Measurements from ENCODE around the gene UHRF2. TPM values are rescaled to one million over a fixed set of nuclear protein-coding genes. Genes with fewer than 3 reads are reported as not detected.

The UHRF2 gene
- total RNA-seq, 1 donor from 2014 or later: 22.8 TPM

DNA sequence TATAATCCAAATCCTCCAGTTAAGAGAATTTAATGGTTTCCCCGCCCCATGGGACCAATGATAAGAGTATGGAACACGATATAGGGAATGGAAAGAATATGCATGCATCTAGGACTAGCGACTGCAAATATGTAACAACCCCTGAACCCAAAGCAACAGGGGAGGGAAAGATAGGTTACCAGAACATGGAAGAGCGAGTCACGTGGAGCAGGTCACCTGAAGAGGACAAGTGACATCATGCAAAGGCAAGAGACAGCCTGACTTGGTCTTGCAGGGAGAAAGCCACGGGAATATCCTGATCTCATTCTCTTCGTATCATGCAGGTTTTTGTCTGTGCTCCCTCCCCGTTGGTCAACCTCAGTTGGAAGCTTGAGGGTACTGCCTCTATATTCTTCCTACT is 4.7 kb upstream of the UHRF2 start:
- TF ChIP-seq, protein P1, sequence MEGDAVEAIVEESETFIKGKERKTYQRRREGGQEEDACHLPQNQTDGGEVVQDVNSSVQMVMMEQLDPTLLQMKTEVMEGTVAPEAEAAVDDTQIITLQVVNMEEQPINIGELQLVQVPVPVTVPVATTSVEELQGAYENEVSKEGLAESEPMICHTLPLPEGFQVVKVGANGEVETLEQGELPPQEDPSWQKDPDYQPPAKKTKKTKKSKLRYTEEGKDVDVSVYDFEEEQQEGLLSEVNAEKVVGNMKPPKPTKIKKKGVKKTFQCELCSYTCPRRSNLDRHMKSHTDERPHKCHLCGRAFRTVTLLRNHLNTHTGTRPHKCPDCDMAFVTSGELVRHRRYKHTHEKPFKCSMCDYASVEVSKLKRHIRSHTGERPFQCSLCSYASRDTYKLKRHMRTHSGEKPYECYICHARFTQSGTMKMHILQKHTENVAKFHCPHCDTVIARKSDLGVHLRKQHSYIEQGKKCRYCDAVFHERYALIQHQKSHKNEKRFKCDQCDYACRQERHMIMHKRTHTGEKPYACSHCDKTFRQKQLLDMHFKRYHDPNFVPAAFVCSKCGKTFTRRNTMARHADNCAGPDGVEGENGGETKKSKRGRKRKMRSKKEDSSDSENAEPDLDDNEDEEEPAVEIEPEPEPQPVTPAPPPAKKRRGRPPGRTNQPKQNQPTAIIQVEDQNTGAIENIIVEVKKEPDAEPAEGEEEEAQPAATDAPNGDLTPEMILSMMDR (IDR thresholded peaks at IDR 0.05): no peak
- intact Hi-C loops (cut with DNase I): no loop called here
- H3K27me3 ChIP-seq: no peaks in the 10 kb centered on the region
- H3K9me3 ChIP-seq: no peaks in the 10 kb centered on the region
- no peaks in the 10 kb centered on the region for H3K36me3 ChIP-seq
- H3K4me1 ChIP-seq: no peaks in the 10 kb centered on the region
- no peak for DNase-seq (ENCODE audit: low spot score in 2 of 2)
- no peak overlapping the region for H3K4me3 ChIP-seq
- no peak overlapping the region for H3K27ac ChIP-seq

DNA sequence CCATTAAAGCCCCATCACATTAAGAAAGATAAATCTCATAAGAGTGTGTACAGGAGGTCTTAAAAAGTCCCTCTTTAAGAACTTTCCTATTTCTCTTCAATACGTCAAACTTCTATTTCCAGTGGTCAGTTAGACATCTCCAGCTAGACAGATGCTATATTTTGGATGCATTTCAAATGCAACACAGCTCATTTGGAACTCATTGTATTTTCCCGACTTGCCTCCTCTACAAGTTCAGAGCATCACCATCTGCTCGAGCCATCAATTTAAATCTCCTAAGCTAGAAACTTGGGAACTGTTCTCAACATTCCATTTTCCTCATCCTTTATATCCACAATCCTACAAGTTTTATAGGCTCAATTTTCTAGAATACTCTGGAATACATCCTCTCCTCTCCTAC is 3.2 kb upstream of the UHRF2 start:
- Histone ChIP-seq H3K9me3 (no peaks in the 10 kb centered on the region), H3K4me3 (no peak overlapping the region), H3K27me3 (no peaks in the 10 kb centered on the region), H3K27ac (no peak overlapping the region), H3K36me3 (no peaks in the 10 kb centered on the region), H3K4me1 (peaks cover 0 to under 1% of the 10 kb centered on the region in 2 donors)
- TF ChIP-seq, protein P1 (IDR thresholded peaks at IDR 0.05): no peak
- intact Hi-C loops (cut with DNase I): loop anchor here (10.0 kb wide), 2 partner anchors 195 to 785 kb away; partner anchors contain the start of genes IL33 and RIC1
- no peak for DNase-seq (ENCODE audit: low spot score in 2 of 2)

DNA sequence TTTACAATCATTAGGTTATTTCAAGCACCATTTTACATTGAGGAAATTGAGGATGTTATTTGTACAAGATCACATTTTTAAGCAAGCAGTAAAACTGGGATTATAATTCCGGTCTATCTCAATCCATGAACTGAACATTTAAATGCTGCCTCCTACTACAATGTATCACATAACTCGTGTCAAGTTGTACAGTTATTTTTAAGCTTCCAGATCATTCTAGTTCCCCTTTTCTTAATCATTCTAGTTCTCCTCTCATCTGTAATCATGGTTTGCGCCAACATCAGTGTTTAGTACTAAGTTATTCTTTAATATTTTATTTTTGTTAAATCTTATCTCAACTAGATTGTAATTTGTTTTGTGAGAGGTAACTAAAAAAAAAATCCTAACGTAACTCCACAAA is 2.4 kb upstream of the UHRF2 start:
- peaks cover 4 to 6% of the 10 kb centered on the region in 2 donors for H3K4me1 ChIP-seq
- no peaks in the 10 kb centered on the region for H3K36me3 ChIP-seq
- TF ChIP-seq, protein P1 (IDR thresholded peaks at IDR 0.05): no peak
- no peak overlapping the region for H3K27ac ChIP-seq
- H3K27me3 ChIP-seq: no peaks in the 10 kb centered on the region
- no peak for DNase-seq (ENCODE audit: low spot score in 2 of 2)
- no peak overlapping the region for H3K4me3 ChIP-seq
- intact Hi-C loops (cut with DNase I): loop anchor here (10.0 kb wide), 2 partner anchors 196 to 786 kb away; partner anchors contain the start of genes IL33 and RIC1
- H3K9me3 ChIP-seq: no peaks in the 10 kb centered on the region

DNA sequence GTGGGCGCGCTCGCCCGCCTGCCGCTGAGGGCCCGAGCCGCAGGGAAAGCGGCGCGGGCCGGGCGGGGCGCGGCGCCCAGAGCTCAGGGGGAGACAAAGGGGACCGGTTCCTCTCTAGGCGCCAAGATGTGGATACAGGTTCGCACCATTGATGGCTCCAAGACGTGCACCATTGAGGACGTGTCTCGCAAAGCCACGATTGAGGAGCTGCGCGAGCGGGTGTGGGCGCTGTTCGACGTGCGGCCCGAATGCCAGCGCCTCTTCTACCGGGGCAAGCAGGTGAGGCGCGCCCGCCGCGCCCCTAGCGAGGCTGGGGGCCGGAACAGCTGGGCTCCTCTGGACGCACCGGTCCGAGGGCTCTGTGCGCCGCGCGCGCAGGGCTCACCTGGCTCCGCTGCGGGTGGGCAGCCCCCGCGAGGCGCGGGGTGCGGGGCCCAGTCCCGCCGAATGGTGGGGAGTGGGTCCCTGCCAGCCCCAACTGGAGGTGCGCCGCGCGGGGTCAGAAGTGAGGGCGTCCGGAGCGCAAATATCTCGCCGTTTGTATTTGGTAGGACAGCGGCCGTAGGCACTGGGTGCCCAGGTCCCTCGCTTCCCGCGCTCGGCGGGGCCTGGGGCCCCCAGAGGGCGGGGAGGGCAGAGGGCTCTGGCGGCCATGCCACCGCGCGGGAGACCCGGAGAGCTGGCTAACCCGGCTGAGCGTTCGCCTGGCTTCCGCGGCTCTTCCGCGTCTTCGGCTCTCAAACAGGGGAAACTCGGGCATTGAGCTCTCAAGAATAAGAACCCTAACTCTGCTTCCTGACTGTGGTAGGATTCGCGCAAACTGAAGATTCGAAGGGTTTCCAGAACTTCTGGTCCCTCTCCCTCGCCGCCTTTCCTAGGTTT is 607 bp downstream of the UHRF2 start:
- no peaks in the 10 kb centered on the region for H3K36me3 ChIP-seq
- TF ChIP-seq, protein P1 (IDR thresholded peaks at IDR 0.05): no peak
- H3K27me3 ChIP-seq: no peaks in the 10 kb centered on the region
- H3K4me1 ChIP-seq: peaks cover 6% of the 10 kb centered on the region in 2 donors
- H3K27ac ChIP-seq: peak overlapping the region; percentile 86 to 92
- intact Hi-C loops (cut with DNase I): loop anchor here (1.0 to 10.0 kb wide), 8 partner anchors 30 to 789 kb away; partner anchors contain the start of genes IL33 and RIC1
- H3K4me3 ChIP-seq: peak overlapping the region; percentile 97 to 98
- H3K9me3 ChIP-seq: no peaks in the 10 kb centered on the region
- DNase-seq (ENCODE audit: low spot score in 2 of 2): peak in 1 of 2 donors; percentile 68

DNA sequence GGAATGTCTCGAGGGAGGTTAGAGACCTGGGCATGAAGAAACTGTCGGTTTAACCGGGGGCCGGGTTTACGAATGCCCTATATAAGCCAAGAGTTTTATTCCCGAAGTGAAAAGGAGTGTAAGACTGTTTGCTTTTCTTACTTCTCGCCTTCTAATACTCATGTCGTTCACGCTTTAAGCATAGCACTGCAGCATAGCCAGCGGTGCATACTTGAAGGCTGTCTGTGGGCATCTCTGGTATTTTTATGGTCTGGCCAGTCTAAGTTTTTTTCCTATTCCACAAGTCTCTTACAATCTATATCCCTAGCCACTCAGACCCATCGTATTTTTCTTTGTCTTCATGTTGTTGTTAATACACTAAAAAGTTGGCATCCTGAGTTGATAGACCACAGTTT is 1.2 kb downstream of the UHRF2 start:
- peaks cover 6% of the 10 kb centered on the region in 2 donors for H3K4me1 ChIP-seq
- H3K27ac ChIP-seq: peak overlapping the region; percentile 86 to 92
- no peaks in the 10 kb centered on the region for H3K36me3 ChIP-seq
- peak overlapping the region; percentile 97 to 98 for H3K4me3 ChIP-seq
- intact Hi-C loops (cut with DNase I): loop anchor here (10.0 kb wide), 2 partner anchors 199 to 789 kb away; partner anchors contain the start of genes IL33 and RIC1
- TF ChIP-seq, protein P1 (IDR thresholded peaks at IDR 0.05): no peak
- DNase-seq (ENCODE audit: low spot score in 2 of 2): no peak
- no peaks in the 10 kb centered on the region for H3K27me3 ChIP-seq
- H3K9me3 ChIP-seq: no peaks in the 10 kb centered on the region

All from ascending aorta (tissue), 2 donors.